ENCODE data around the gene SSBP4.

The SSBP4 gene

DNA sequence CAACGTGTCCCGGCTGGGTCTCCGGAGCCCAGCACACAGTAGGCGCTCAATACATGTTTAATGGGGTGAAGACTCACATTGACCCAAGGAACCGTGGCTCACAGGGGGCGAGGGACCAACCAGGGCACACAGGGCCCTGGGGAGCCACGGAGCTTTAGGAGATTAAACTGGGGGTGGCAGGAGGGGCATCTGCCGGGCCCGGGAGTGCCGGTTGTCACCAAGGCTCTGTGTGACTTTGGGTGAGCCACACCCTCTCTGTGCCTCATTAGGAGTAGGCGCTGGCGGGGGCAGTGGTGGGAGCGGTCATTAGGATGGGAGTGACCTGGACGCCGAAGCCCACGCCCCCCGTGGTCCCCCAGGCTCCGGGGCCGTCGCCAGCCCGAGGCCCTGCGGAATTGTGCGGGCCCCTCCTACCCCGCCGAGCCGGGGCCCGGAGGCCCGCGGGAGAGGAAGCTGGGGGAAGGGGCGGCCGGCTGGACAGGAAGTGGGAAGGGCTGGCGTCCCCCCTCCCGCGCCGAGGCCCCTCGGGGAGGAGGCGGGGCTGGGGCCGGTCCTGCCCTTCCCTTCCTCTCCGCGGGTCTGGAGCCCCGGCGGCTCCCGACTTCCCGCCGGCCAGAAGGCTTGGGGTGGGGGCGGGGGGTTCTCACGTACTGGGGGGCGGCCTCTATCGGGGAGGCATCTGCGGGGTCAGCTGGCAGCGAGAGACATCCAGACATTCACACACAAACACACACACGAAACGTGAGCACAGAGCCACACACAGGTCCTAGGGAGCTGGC is 1.8 kb upstream of the SSBP4 start (continued):
- peak; percentile 55 for TF ChIP-seq ZNF24 (tag by site-specific recombination; IDR thresholded peaks at IDR 0.05)
- peak; percentile 16; the same call in 1 of the 2 replicates for TF ChIP-seq ZNF2 (tag by site-specific recombination; IDR thresholded peaks at IDR 0.05)
- peak; percentile 11; the same call in 1 of the 2 replicates for TF ChIP-seq ZNF76 (tag by site-specific recombination; IDR thresholded peaks at IDR 0.05; ENCODE audit: borderline replicate concordance, low read depth)
- TF ChIP-seq ZNF664 (tag by site-specific recombination; IDR thresholded peaks at IDR 0.05): no peak
- TF ChIP-seq, protein P1, sequence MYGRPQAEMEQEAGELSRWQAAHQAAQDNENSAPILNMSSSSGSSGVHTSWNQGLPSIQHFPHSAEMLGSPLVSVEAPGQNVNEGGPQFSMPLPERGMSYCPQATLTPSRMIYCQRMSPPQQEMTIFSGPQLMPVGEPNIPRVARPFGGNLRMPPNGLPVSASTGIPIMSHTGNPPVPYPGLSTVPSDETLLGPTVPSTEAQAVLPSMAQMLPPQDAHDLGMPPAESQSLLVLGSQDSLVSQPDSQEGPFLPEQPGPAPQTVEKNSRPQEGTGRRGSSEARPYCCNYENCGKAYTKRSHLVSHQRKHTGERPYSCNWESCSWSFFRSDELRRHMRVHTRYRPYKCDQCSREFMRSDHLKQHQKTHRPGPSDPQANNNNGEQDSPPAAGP (tag by site-specific recombination; IDR thresholded peaks at IDR 0.05): peak; percentile 63; the same call in 1 of the 2 replicates
- peak; percentile 67; the same call in 1 of the 2 replicates for TF ChIP-seq ZSCAN23 (tag by site-specific recombination; IDR thresholded peaks at IDR 0.05)
- 0 out of 2 replicates have a peak, but pooled peaks have one; percentile 28 for TF ChIP-seq ZNF660 (tag by site-specific recombination; IDR thresholded peaks at IDR 0.05)
- TF ChIP-seq ZNF670 (tag by site-specific recombination; IDR thresholded peaks at IDR 0.05; ENCODE audit: low read depth): no peak
- TF ChIP-seq KLF9 (tag by site-specific recombination; IDR thresholded peaks at IDR 0.05; ENCODE audit: low read depth): peak; percentile 80
- TF ChIP-seq ZNF354C (tag by site-specific recombination; IDR thresholded peaks at IDR 0.05; ENCODE audit: borderline replicate concordance, low read depth): no peak
- no peak for TF ChIP-seq ZNF138 (tag by site-specific recombination; IDR thresholded peaks at IDR 0.05; ENCODE audit: borderline replicate concordance)
- peak; percentile 65 for TF ChIP-seq ZNF398 (tag by site-specific recombination; IDR thresholded peaks at IDR 0.05)
- no peak for TF ChIP-seq ZNF37A (tag by site-specific recombination; IDR thresholded peaks at IDR 0.05)
- 0 out of 2 replicates have a peak, but pooled peaks have one; percentile 9 for TF ChIP-seq ZBTB1 (tag by site-specific recombination; IDR thresholded peaks at IDR 0.05)
- TF ChIP-seq ZNF785 (tag by site-specific recombination; IDR thresholded peaks at IDR 0.05): no peak
- no peak for TF ChIP-seq MZF1 (tag by site-specific recombination; IDR thresholded peaks at IDR 0.05; ENCODE audit: borderline replicate concordance)
- TF ChIP-seq, protein P2, sequence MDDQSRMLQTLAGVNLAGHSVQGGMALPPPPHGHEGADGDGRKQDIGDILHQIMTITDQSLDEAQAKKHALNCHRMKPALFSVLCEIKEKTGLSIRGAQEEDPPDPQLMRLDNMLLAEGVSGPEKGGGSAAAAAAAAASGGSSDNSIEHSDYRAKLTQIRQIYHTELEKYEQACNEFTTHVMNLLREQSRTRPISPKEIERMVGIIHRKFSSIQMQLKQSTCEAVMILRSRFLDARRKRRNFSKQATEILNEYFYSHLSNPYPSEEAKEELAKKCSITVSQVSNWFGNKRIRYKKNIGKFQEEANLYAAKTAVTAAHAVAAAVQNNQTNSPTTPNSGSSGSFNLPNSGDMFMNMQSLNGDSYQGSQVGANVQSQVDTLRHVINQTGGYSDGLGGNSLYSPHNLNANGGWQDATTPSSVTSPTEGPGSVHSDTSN (CRISPR knock-in tag; IDR thresholded peaks at IDR 0.05): 0 out of 2 replicates have a peak, but pooled peaks have one; percentile 42
- TF ChIP-seq SP2 (tag by site-specific recombination; IDR thresholded peaks at IDR 0.05): peak; percentile 77
- TF ChIP-seq ZSCAN30 (tag by site-specific recombination; IDR thresholded peaks at IDR 0.05): peak; percentile 83
- no peak for TF ChIP-seq ZNF112 (tag by site-specific recombination; IDR thresholded peaks at IDR 0.05)
- peak; percentile 35; the same call in 1 of the 2 replicates for TF ChIP-seq ZNF16 (tag by site-specific recombination; IDR thresholded peaks at IDR 0.05; ENCODE audit: low read depth)
- no peak for TF ChIP-seq ZNF571 (tag by site-specific recombination; IDR thresholded peaks at IDR 0.05)
- TF ChIP-seq GLIS1 (tag by site-specific recombination; IDR thresholded peaks at IDR 0.05): peak; percentile 45; the same call in 1 of the 2 replicates
- TF ChIP-seq, protein P3, sequence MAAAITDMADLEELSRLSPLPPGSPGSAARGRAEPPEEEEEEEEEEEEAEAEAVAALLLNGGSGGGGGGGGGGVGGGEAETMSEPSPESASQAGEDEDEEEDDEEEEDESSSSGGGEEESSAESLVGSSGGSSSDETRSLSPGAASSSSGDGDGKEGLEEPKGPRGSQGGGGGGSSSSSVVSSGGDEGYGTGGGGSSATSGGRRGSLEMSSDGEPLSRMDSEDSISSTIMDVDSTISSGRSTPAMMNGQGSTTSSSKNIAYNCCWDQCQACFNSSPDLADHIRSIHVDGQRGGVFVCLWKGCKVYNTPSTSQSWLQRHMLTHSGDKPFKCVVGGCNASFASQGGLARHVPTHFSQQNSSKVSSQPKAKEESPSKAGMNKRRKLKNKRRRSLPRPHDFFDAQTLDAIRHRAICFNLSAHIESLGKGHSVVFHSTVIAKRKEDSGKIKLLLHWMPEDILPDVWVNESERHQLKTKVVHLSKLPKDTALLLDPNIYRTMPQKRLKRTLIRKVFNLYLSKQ (tag by site-specific recombination; IDR thresholded peaks at IDR 0.05; ENCODE audit: borderline replicate concordance): no peak
- TF ChIP-seq ZBTB8A (tag by site-specific recombination; IDR thresholded peaks at IDR 0.05): peak; percentile 24
- no peak for TF ChIP-seq ZNF529 (tag by site-specific recombination; IDR thresholded peaks at IDR 0.05; ENCODE audit: insufficient replicate concordance)
- TF ChIP-seq ZNF623 (tag by site-specific recombination; IDR thresholded peaks at IDR 0.05): peak; percentile 41; the same call in 1 of the 2 replicates
- TF ChIP-seq, protein P4, sequence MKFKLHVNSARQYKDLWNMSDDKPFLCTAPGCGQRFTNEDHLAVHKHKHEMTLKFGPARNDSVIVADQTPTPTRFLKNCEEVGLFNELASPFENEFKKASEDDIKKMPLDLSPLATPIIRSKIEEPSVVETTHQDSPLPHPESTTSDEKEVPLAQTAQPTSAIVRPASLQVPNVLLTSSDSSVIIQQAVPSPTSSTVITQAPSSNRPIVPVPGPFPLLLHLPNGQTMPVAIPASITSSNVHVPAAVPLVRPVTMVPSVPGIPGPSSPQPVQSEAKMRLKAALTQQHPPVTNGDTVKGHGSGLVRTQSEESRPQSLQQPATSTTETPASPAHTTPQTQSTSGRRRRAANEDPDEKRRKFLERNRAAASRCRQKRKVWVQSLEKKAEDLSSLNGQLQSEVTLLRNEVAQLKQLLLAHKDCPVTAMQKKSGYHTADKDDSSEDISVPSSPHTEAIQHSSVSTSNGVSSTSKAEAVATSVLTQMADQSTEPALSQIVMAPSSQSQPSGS (tag by site-specific recombination; IDR thresholded peaks at IDR 0.05; ENCODE audit: low read depth): no peak
- TF ChIP-seq ZBTB10 (tag by site-specific recombination; IDR thresholded peaks at IDR 0.05): peak; percentile 46; the same call in 1 of the 2 replicates
- peak; percentile 93 for TF ChIP-seq KLF10 (tag by site-specific recombination; IDR thresholded peaks at IDR 0.05)
